ENCODE measurements around the gene TMEM139.

TMEM139 gene

DNA sequence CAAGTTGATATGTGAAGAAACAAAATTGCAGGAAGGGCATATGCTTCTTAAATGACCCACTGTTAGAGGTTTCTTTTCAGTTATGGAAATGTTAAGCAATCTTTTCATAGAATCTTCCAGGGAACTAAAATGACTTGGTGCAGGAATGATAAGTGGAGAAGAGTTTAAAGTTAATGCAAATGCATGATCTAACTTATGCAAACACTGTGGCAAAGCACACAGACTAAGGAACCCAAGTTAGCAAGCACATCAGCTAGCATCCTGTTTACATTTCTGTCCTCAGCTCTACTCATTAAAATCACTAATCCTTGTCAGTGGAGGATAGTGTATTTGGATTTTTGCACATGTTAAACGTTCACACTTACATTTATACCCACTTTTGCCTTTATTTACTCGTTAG lies 40.5 kb downstream of the TMEM139 start:
- no peak for DNase-seq (ENCODE audit: low read depth)

- no peak for DNase-seq (ENCODE audit: low read depth)
These were observed 43.1 kb downstream of the TMEM139 start for GRCh38 chr7:143327903-143328302.

GRCh38 chr7:143329471-143330170 lies 44.9 kb downstream of the TMEM139 start:
- DNase-seq (ENCODE audit: low read depth): no peak

DNA sequence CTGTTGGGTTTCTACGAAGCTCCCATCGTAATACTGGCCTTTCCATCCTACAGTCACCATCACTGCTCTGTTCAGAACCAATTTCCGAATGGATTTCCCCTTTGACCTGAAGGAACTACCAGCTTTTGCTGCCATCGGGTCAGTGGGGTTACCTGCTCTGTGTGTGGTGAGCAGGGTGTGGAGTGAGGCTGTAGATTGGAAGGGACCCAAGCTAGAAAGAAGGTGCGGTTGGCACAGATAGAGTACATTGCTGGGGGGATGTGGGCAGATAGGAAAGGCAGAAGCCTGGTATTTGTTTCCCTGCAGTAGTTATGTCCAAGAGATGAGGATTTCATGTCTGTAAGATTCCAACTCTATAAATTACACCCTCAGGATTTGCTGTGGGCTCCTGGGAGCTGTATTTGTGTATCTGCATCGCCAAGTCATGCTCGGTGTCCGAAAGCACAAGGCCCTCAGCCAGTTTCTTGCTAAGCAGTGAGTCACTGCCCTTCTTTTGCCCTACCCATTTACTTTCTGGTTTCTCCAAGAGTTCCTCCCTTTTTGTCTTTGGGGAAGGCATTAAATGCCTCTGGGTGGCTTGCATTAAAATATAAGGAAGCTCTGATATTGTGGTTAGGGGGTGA lies 46.5 kb downstream of the TMEM139 start:
- peak; percentile 96 for DNase-seq (ENCODE audit: low read depth)

- DNase-seq (ENCODE audit: low read depth): no peak
These were observed 49.5 kb downstream of the TMEM139 start for GRCh38 chr7:143334244-143334643.

- DNase-seq (ENCODE audit: low read depth): no peak
These were observed 52.5 kb downstream of the TMEM139 start for GRCh38 chr7:143337216-143337615.

All from stromal cell of bone marrow (primary cell).